Jurkat, Clone E6-1 (cell line): ENCODE measurements around the gene NLGN1.

Experiments used
- DNase-seq: peaks from one replicate; pipeline ENCODE4 v3.0.0-alpha.2; 2011; ENCODE audit warnings: low read depth, low spot score
- H3K4me3 ChIP-seq: 2 replicates; pipeline ENCODE4 v1.5.1; 2011; ENCODE audit warnings: mild to moderate bottlenecking, low read length, control low read depth, moderate library complexity

Gene NLGN1

GRCh38 chr3:174072675-174073074 is 675.1 kb downstream of the NLGN1 start:
- no peak overlapping the region for H3K4me3 ChIP-seq
- DNase-seq = no peak

GRCh38 chr3:174083706-174084105 is 686.2 kb downstream of the NLGN1 start:
- no peak overlapping the region for H3K4me3 ChIP-seq
- DNase-seq = no peak

- no peak overlapping the region for H3K4me3 ChIP-seq
- no peak for DNase-seq
These were observed 692.0 kb downstream of the NLGN1 start for GRCh38 chr3:174089592-174089991.

GRCh38 chr3:174094669-174095068 is 697.1 kb downstream of the NLGN1 start:
- DNase-seq = no peak
- no peak overlapping the region for H3K4me3 ChIP-seq

- DNase-seq = no peak
- H3K4me3 ChIP-seq = no peak overlapping the region
These were observed 700.1 kb downstream of the NLGN1 start for GRCh38 chr3:174097686-174098085.

DNA sequence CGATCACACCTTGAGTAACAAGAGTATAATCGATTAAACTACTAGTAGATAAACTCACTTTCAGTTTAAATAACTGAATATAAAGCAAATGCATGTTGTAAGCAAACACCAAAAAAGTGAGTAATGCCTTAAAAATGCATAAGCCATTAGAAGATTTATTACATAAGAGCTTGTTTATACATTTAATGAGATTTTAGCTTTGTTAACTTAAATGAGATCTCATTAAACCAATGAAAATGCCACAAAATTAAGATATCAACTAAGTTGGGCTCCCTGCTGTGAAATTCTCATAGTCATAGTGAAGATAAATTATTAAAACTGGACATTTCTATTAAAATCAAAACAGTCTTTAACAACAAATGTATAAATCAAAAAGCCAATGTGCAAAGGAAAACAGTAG is 701.2 kb downstream of the NLGN1 start:
- H3K4me3 ChIP-seq = no peak overlapping the region
- no peak for DNase-seq

DNA sequence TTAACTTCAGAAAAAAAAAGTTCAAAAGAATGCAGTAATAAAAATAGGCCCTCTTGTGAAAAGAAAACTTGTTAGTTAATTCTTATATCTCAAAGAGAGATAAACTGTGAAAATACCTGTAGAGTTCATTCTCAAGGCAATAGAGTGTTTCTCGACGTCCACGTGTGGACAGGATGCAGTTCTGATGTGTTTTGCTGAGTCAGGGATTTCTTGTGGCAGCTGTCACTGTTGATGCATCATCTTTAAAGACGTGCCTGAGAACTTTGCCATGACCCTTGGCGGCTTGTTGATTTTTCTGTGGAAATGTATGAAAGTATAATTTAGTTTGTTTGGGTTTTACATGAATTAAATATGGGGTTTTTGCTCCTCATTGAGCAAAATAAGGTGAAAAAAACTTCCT is 702.2 kb downstream of the NLGN1 start:
- H3K4me3 ChIP-seq = no peak overlapping the region
- no peak for DNase-seq

DNA sequence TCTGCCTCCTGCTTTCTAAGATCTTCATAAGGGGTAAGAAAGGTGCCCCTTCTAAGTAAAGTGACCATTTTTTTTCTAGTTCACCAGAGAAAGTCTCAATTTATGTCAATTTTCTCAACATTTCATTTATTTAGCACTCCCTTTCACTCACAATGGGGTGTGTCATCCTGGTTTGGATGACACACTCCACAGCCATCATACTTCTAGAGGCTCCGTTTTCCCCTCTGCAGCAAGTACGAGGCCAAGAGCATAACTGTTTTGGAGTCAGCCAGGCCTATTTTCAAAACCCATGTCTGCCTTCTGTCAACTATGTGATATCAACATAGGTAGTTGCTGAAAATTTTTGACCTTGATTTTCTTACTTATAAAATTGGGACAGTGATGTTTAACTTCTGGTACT is 703.2 kb downstream of the NLGN1 start:
- no peak for DNase-seq
- H3K4me3 ChIP-seq = no peak overlapping the region

- no peak for DNase-seq
- no peak overlapping the region for H3K4me3 ChIP-seq
These were observed 703.7 kb downstream of the NLGN1 start for GRCh38 chr3:174101244-174101643.

GRCh38 chr3:174102274-174102673 is 704.7 kb downstream of the NLGN1 start:
- DNase-seq = no peak
- H3K4me3 ChIP-seq = no peak overlapping the region

- no peak for DNase-seq
- H3K4me3 ChIP-seq = no peak overlapping the region
These were observed 705.3 kb downstream of the NLGN1 start for GRCh38 chr3:174102866-174103265.

GRCh38 chr3:174110761-174111160 is 713.2 kb downstream of the NLGN1 start:
- DNase-seq = no peak
- no peak overlapping the region for H3K4me3 ChIP-seq

DNA sequence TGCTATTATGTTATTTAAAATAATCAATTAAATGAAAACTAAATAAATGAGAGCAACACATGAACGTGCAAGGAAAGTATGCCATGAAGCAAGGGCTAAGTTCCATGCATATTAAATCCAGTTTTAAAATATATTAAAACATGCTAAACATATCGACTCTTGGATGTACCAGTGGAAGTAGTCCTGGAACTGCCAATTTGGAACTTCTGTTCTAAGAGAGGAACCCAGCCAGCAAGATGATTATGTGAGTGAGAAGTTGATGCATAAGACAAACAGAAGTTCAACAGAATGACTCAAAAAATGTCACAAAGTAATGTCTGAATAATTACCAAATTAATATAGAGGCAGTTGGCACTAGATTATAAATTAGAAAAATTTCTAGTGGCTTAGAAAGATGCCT is 714.2 kb downstream of the NLGN1 start:
- H3K4me3 ChIP-seq = no peak overlapping the region
- DNase-seq = no peak

- no peak for DNase-seq
- no peak overlapping the region for H3K4me3 ChIP-seq
These were observed 718.9 kb downstream of the NLGN1 start for GRCh38 chr3:174116421-174116820.

DNA sequence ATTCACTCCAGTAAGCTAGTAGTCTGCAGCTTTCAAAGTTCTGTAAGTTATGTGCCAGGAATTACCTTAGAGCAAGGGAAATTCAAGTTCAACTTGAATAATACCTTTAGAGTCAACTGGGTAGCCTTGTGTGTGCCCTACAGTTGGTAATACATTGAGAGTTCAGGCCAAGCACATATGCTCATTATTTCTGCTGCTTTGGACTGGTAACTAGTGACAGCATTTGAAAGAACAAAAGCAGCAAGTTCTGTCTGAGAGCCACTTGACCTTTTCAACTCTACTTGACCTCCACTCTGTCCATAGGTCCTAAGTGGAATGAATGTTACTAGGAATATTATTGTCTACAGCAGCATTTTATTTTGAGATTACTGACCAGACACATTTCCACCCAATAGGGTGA is 723.5 kb downstream of the NLGN1 start:
- H3K4me3 ChIP-seq = no peak overlapping the region
- no peak for DNase-seq

DNA sequence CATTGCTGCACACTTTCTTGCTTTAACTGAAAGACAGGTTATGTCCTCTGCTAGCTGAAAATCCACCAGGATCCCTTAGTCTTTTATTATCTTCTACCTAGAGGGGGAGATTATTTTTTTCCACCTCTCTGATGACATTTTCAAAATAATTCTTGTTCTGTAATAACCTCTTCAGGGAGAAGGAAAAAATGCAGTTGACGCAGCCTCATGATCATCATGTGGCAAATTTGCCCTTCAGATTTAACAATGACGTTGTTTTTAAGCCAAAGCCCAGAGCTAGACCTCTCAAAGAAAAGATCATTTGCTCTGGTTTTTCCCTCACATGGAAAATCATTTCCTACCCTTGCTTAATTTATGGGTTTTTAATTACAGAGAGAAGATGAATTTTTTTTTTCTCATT is 724.9 kb downstream of the NLGN1 start:
- DNase-seq = no peak
- H3K4me3 ChIP-seq = no peak overlapping the region

DNA sequence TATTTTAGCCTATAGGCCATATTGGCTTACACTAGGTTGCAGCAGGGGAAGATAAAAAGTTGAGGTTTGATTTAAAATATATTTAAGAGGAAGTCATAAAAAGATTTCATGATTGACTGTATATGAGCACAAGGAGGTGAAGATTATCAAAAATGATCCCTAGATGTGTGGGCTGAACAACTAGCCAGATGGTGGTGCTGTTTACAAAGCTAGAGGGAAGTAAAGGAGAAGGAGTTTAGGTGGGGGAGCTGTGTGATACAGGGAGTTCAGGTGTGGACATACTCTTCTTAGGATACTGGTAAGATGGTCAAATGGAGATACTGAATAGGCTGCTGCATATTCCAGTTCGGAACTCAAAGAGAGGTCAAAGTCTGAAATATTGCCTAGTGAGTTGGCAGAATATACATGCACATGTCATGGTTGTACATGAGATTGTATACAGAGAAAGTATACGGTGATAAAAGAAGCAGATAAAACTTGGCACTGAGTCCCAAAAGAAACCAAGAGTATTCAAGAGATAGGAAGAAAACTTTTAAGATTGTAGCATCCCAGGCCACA is 727.8 kb downstream of the NLGN1 start:
- H3K4me3 ChIP-seq = no peak overlapping the region
- DNase-seq = peak; percentile 8

DNA sequence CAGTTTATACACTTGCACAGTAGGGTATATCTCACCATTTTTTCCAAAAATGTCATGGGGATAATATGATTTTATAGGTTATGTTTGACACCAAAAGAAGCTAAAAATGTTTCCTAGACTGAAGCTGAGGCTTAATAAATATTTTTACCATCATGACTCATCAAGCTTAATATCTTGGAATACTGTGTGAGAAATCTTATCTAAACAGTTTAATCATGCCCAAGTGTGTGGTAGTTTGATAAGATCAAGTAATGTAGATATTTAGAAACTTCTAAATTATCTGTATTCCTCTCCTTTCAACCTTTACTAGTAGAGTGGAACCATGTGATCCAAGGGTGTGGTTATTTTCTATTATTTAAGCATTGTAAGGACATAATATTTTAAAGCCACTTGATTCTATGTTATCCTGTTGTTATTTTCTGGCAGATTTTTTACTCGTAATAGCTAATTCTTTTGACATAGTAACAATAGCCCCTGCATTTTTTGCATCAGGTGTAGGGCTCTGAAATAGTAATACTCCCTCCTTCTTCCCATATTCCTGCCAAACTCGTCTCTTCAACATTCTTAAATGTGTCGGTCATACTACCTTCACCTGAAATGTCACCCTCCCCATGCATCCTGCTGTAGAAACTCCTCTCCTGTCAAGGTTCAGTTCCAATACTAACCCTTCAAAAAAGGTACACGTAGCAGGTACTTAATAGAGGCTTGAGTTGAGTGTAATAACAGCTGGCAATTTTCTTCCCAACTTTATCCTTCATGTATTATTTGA is 729.6 kb downstream of the NLGN1 start:
- DNase-seq = no peak
- H3K4me3 ChIP-seq = no peak overlapping the region

DNA sequence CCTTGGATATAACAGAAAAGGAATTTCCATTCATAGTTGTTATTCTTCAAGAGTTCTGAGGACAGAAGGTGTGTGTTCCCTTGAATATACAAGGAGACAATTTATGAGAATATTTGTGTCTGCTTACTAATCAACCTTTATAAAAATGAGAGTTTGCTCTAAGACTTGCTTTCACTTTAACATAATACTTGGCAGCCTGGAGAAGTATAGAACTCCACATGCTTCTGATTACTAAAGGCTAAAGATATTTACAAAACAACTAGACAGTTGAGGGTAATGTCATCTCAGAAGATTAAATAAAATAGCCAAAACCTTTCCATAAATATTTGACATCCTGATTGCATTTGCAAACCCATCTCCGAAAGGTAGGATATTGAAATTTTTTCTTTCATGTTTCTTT is 734.5 kb downstream of the NLGN1 start:
- no peak overlapping the region for H3K4me3 ChIP-seq

GRCh38 chr3:174132421-174133042 is 735.0 kb downstream of the NLGN1 start:
- DNase-seq = no peak
- no peak overlapping the region for H3K4me3 ChIP-seq

More for the DNA sequence above, 734.5 kb downstream of the NLGN1 start:
- no peak for DNase-seq

- DNase-seq = no peak
These were observed 748.5 kb downstream of the NLGN1 start for GRCh38 chr3:174146008-174146407.

More at GRCh38 chr3:174146008-174146407, 748.5 kb downstream of the NLGN1 start:
- H3K4me3 ChIP-seq = no peak overlapping the region
